ENCODE measurements around the gene SLC4A2. TPM values are rescaled to one million over a fixed set of nuclear protein-coding genes. Genes with fewer than 3 reads are reported as not detected.

The SLC4A2 gene
- total and polyA plus RNA-seq, 7 donors = 26.5 to 39.8 (median 32.0) TPM

DNA sequence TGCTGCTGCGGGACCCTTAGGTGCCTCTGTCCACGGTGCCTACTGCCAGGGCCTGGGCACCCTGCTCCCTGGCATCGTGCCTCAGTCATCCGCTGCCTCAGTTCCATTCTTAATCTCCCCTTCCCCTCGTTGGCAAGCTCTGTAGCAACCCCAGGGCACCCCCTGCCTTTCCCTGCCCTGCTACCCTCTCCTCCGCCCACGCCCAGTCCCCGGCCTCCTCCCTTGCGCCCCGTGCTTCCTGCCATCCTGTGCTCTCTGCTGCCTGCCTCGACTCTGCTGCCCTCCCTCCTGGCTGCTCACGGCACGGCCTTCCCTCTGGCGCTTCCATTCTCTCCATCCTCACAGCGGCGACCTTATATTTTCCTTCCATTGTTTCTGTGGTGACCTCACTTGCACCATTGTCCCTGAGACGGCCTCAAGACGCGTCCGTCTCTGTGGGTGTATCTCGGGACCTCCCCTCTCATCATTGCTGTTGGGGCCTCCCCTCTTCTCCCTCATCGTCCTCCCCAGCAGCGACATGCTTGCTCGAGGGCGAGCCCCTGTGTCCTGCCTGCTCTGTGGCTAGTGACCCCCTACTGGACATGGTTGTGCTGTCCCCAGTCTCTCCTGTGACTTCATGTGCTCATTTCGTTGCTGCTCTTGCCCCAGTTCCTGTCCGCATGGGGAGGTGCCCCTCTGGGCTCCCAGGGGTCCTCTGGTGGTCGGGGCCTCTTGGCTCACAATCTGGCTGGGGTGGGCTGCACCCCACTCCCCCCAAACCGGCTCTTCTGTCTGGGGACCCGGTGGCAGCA is 62.2 kb downstream of the SLC4A2 start:
- peaks cover 20% of the 10 kb centered on the region for H3K4me1 ChIP-seq
- intact Hi-C loops (cut with DNase I) = loop anchor here (5.0 kb wide), 3 partner anchors 121 to 181 kb away; no protein-coding TSS in a partner anchor
- TF ChIP-seq, protein P1, sequence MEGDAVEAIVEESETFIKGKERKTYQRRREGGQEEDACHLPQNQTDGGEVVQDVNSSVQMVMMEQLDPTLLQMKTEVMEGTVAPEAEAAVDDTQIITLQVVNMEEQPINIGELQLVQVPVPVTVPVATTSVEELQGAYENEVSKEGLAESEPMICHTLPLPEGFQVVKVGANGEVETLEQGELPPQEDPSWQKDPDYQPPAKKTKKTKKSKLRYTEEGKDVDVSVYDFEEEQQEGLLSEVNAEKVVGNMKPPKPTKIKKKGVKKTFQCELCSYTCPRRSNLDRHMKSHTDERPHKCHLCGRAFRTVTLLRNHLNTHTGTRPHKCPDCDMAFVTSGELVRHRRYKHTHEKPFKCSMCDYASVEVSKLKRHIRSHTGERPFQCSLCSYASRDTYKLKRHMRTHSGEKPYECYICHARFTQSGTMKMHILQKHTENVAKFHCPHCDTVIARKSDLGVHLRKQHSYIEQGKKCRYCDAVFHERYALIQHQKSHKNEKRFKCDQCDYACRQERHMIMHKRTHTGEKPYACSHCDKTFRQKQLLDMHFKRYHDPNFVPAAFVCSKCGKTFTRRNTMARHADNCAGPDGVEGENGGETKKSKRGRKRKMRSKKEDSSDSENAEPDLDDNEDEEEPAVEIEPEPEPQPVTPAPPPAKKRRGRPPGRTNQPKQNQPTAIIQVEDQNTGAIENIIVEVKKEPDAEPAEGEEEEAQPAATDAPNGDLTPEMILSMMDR (IDR thresholded peaks at IDR 0.05) = no peak
- H3K4me3 ChIP-seq = no peak overlapping the region
- no peak for ATAC-seq
- no peaks in the 10 kb centered on the region for H3K9me3 ChIP-seq
- DNase-seq = no peak
- peaks cover 0 to 65% of the 10 kb centered on the region in 2 donors for H3K36me3 ChIP-seq (ENCODE audit: insufficient read depth in 1 of 2, low read depth in 1 of 2)
- 82 to 85% (median 84%) methylated on average over 30 of the region's 30 CpGs for WGBS, 3 donors
- no peaks in the 10 kb centered on the region for H3K27me3 ChIP-seq (ENCODE audit: insufficient read depth in 3 of 3, low read length in 2 of 3)
- H3K27ac ChIP-seq = no peak overlapping the region

- ATAC-seq (peak in 1 of 4 donors; percentile 21), DNase-seq (no peak)
- H3K27me3 ChIP-seq (ENCODE audit: insufficient read depth in 3 of 3, low read length in 2 of 3) = no peaks in the 10 kb centered on the region
- intact Hi-C loops (cut with DNase I) = loop anchor here (5.0 kb wide), 3 partner anchors 120 to 180 kb away; no protein-coding TSS in a partner anchor
- H3K9me3 ChIP-seq = no peaks in the 10 kb centered on the region
- 85 to 91% (median 88%) methylated on average over 21 to 24 of the region's 24 CpGs for WGBS, 3 donors
- peaks cover 0 to 65% of the 10 kb centered on the region in 2 donors for H3K36me3 ChIP-seq (ENCODE audit: insufficient read depth in 1 of 2, low read depth in 1 of 2)
- H3K4me1 ChIP-seq = peaks cover 20% of the 10 kb centered on the region
- H3K4me3 ChIP-seq = no peak overlapping the region
- H3K27ac ChIP-seq = no peak overlapping the region
- TF ChIP-seq, protein P1 (IDR thresholded peaks at IDR 0.05) = no peak
Measured at GRCh38 chr7:151122276-151122675, 62.9 kb downstream of the SLC4A2 start.

DNA sequence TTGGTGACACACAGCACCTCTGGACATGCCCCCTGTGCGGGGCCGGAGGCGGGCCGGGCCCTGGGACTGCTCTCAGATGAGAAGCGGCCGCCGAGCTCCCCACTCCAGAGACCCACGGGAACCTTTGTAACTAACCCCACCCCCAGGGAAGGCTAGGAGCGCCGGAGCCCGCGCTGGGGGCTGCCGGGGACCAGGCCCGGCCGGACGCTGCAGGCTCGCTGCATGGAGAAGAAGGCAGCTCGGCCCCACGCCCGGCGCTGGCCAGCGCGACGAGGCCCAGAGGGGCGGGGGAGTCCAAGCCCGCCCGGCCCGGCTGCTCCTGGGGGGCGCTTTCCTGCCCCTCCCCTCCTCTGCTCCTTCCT is 63.4 kb downstream of the SLC4A2 start:
- TF ChIP-seq, protein P1 (IDR thresholded peaks at IDR 0.05) = no peak
- ATAC-seq = no peak
- H3K9me3 ChIP-seq = no peaks in the 10 kb centered on the region
- no peak overlapping the region for H3K27ac ChIP-seq
- intact Hi-C loops (cut with DNase I) = loop anchor here (5.0 kb wide), 3 partner anchors 120 to 180 kb away; no protein-coding TSS in a partner anchor
- 90 to 93% (median 92%) methylated on average over 16 to 29 of the region's 29 CpGs for WGBS, 3 donors
- no peak overlapping the region for H3K4me3 ChIP-seq
- no peaks in the 10 kb centered on the region for H3K27me3 ChIP-seq (ENCODE audit: insufficient read depth in 3 of 3, low read length in 2 of 3)
- no peak for DNase-seq
- H3K36me3 ChIP-seq (ENCODE audit: insufficient read depth in 1 of 2, low read depth in 1 of 2) = peaks cover 0 to 65% of the 10 kb centered on the region in 2 donors
- peaks cover 20% of the 10 kb centered on the region for H3K4me1 ChIP-seq

DNA sequence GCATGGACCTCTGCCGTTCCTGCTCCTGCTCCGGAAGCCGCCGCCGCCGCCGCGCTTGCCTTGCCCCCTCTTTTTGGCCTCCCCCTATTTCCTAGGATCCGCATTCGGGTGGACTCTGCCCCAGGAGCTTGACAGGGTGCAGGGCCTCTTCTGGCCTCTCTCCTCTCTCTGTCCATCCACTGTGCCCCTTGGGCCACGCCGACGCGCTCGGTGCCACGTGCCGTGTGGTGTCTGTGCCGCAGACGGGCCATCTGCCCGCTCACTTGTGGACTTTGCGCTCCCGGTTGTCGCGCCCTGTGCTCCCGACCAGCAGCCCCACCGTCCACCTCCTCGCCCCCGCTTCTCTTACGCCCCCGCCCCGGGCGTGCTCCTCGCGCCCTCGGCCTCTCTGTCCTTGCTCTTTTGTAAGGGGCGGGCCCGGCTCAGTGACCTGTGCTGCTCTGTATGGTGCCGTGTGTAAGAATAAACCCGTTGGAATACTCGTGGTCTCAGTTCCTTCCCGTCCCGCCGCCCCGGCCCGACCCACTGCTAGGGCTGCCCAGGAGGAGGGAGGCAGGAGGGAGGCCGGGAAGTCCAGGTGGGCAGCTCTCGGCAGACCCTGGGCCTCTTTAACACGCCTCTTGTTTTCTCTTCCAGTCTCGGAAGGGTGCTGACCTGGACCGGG is 63.9 kb downstream of the SLC4A2 start:
- no peak for DNase-seq
- Histone ChIP-seq H3K9me3 (no peaks in the 10 kb centered on the region), H3K27me3 (ENCODE audit: insufficient read depth in 3 of 3, low read length in 2 of 3) (no peaks in the 10 kb centered on the region), H3K4me1 (peaks cover 20% of the 10 kb centered on the region), H3K4me3 (no peak overlapping the region), H3K36me3 (ENCODE audit: insufficient read depth in 1 of 2, low read depth in 1 of 2) (peaks cover 0 to 63% of the 10 kb centered on the region in 2 donors), H3K27ac (no peak overlapping the region)
- ATAC-seq = no peak
- 88 to 92% (median 89%) methylated on average over 41 to 50 of the region's 50 CpGs for WGBS, 3 donors
- intact Hi-C loops (cut with DNase I) = loop anchor here (5.0 kb wide), 3 partner anchors 119 to 179 kb away; no protein-coding TSS in a partner anchor
- TF ChIP-seq, protein P1 (IDR thresholded peaks at IDR 0.05) = no peak

All from psoas muscle (tissue), 8 donors.